HG02870 (cell line): ENCODE data around the gene GLRA1.
A peak's percentile ranks its signal among the peaks of the same experiment; 100 is the strongest.
"Not testable (repeated sequence)": the region's sequence is repeated elsewhere in the genome, so short reads cannot be mapped to it uniquely, and the experiment has no call there.

ENCODE experiments used
- ATAC-seq: cut with Tn5 transposase; IDR thresholded peaks from one replicate; pipeline ENCODE4 v1.9.1; 2021; ENCODE audit warnings: mild to moderate bottlenecking, moderate library complexity; ENCODE audit not compliant: unreplicated experiment

GLRA1 gene

DNA sequence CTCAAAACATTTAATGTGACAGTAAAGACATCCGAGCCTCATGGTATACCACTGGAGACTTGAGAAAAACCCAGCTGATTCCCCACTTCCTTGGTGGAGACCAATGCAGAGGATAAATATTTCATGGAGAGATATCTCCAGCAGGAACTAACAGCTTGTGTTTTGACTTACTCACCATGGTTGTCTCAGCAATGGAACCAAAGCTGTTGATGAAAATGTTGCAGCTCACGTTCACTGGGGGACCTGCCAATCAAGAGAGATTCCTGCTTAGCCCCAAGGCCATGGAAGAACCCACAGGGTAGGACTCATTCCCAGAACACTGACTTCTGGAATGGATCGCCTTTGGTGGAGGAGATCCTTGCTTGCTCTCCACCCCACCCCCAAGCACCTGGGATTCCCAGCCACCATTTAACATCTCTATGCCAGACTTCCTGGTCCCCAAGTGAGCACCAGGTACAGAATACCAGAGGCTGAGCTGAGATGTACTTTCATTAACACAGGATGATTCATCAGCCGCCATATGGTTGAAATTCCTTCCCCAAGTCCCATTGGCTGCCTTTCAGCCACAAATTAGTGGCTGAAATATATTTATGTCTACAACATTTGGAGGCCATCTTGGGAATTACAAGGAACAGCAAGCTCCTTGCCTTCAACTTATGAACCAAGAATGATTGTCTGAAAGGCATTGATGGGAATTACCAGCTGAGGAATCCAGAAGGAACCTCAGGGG, 37.9 kb downstream of the GLRA1 start:
- no peak for ATAC-seq

DNA sequence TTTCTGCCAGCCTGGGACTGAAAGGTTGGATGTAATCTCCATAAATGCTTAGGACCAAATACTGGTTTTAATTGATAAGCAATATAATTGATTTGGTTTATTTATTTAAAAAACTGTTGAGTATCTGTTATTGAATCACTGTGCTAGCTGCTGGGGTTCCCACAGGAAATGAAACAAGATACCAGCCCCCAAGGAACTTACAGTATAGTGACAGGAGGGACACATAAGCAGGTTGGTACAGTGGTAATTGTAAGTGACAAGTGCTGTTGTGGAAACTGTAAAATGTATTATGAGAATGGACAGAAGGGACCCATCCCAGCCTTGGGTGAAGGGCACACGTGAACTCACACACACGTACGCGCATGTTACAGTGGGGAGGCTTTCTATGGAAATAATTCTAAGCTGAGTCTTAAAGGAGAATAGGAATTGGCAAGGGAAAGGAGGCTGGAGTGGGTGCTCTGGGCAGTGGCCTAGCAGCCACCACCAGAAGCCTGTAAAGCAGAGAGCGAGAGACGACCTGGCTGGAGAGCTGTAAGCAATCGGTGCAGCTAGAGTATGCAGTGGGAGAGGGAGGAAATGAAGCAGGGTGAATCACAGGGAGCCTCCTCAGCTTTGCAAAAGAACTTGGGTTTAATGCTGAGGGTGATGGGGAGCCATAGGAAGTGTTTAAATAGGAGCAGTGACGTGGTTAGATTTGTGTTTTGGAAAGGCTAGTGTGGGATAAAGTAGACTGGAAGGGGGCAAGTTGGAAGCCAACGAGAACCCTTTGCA, 39.3 kb downstream of the GLRA1 start:
- ATAC-seq, result peak; percentile 50

DNA sequence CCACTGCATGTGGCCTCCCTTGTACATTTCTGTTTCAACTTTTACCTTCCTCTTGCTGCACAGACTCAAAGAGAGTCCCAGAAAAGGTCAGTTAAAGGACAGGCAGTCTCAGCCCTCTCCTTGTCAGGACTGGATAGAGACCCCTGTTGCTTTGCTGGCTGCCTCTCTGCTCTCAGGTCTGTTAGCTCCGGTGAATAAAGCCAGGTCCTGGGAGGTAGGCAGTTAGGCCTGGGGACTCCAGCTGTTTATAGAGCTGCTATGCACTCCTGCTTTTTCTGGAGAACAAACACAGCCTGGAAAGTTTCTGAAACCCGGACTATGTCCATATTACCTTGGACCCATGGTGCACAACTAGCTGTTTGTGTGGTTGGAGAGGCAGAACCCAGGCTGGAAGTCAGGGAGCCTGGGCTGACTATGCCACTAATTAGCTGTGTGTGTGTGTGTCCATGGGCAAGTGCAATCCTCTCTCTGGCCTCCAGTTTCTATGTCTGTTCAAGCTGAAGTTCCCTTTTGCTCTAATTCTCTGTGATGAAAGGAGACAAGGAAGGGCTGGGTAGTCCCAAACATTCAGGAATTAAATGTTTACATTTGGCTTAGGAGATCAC, 42.9 kb downstream of the GLRA1 start:
- ATAC-seq, result no peak

DNA sequence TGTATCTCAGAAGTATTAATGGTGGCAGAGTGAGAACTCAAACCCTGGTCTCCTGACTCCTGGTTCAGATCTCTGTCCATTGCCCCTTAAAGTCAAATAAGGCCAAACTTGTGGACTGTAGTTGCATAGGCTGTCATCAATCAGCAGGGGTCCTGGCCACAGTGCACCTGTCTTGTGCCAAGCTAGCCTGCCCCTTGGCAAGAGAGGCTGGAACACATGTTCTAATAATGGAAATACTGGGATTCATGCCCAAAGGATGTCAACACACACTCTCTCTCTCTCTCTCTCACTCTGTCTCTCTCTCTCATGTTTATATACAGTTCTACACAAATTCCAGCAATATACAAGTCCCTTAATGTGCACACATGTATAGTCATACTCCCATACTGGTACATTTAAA, 44.3 kb downstream of the GLRA1 start:
- ATAC-seq, result no peak

DNA sequence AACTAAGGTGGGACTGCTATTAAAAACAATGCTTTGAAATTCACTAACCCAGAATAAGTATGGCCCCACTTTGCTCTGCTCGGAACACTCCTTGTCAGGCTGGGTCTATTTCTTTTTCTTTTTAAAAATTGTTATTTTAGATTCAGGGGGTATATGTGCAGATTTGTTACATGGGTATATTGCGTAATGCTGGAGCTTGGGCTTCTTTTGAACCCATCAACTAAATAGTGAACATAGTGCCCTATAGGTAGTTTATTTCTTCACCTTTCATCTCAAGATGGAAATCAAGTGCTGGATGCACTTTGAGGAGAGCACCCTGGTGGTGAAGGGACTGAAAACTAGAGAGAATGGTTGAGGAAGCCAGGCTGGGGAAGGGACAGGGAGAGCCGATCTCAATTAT, 51.0 kb downstream of the GLRA1 start:
- no peak for ATAC-seq

DNA sequence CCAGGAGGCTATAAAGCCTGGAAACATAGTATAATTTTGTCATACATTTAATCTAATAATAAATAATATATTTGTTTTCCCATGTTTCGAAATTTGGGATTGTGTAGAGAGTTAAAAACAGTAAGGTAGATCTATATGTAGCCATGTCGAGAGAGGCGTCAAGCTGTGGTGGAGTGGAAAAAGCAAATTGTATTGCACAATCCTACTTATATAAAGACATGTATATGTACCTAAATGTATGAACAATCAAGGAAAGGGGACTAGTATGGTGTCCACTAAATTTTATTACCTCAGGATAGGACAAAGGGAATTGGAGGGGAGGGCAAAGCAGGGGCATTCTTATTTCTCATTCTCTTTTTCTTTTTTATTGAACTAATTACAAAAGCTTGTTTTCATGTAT, 52.0 kb downstream of the GLRA1 start:
- no peak for ATAC-seq

DNA sequence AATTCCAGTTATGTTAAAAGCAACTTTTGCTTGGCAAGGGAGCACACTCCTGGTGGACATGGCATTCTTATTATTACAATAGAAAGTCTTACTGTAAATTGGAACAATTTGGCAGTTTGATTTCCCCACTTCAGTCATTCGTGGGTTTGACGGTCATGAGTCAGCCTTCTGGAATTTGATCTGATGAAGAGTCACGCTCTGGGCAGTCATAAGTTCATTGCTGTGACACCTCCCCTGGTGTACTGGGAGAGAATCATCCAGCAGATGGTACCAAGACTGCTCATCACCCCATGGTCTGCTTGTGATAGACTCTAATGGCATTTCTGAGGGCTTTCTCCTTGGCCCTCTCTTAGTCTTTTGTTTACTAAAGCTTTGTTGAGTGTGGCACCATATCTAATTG, 53.8 kb downstream of the GLRA1 start:
- no peak for ATAC-seq

DNA sequence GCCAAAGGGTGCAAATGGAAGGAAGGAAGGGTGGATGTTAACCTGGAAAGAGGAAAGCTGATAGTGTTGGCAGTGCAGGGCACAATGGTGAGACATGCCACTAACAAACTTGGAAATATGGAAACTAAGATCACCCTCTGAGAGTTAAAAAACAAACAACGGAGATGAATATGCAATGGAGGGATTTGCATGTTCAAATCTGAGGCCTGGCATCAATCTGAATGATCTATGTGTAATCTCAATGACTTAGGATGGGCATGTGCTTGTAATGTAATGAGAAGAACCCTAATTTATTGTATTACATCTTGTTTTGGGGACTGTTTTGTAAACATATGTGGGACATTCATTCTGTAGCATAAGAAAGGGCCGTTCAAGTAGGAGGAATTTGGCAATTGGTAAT, 54.4 kb downstream of the GLRA1 start:
- ATAC-seq, result no peak

DNA sequence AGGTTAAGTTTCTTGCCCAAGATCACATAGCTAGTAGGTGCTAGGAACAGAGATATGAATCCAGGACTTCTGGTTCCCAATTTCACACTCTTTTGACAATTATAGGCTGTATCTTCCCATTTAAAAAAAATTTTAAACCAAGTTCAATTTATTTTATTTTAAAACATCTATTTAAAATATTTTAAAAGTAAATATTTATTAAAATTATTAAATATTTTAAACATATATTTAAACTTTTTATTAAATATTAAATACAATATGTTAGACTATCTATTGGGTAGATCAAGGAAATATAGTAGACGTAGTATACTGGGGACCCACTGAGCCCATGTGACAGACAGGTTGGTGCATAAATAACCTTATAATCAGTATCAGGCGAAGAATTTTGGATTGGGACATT, 54.8 kb downstream of the GLRA1 start:
- no peak for ATAC-seq

DNA sequence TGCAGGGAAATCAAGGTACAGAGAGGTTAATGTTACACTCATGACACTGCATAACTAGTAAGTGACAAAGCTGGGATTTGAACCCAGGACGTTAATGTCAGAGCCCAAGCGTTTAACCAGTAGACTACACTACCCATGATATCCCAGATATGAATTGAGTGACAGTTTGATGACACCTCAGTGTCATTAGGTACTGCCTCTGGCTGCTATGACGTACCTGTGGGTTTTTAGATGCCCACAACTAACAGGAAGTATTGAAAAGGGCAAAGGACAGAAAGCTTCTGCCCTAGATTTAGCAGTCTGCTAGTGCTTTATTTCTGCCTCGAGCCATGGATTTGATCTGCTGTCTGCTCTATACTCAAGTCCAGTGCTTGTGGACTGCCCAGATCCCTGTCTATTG, 56.2 kb downstream of the GLRA1 start:
- no peak for ATAC-seq

DNA sequence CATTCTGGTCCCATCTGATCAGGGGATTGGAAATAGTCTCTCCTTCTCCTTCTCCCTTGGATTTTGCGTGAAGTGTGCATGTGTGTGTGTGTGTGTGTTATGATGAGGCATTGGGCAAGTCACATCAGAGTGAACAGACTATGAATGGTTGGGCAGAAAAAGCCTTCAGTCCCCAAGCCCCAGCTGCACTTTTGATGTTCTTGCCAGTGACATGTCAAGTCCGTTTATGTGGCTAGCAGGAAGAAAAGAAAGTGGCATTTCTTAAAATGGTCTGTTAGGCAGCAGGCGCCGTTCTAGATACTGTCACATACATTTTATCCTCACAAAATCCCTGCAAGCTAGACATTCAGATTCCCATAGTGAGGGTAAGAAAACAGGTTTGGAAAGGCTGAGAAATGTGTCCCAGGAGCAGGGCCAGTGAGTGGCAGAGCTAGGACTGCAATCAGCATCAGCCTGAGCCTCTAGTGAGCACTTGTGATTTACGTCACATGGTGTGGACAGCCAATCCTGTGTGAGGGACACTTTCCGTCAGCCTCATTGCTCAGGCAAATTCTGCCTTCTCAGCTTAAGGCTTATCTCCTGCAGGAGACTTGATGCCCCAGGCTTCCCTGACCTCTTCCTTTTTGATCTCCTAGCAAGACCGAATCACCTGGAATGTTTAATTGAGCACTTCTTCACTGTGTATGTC, 60.4 kb downstream of the GLRA1 start:
- ATAC-seq, result no peak

DNA sequence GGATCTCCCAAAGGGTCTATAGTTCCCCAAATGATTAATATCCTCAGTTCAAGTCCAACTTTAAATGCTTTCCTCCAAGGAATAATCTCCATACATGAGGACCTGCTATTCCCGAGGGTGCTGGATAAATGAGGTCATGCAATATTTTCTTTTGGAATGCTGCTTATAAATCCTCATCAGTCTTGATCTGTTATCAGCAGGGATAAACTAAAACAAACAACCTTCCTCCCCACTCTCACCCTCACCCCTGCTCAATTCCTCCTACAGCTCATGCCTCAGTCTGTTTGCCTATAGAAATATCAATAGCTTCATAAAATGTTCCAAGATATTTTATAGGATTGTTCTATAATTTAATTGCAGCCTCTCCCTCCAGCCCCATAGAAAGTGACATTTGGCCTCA, 61.1 kb downstream of the GLRA1 start:
- no peak for ATAC-seq

DNA sequence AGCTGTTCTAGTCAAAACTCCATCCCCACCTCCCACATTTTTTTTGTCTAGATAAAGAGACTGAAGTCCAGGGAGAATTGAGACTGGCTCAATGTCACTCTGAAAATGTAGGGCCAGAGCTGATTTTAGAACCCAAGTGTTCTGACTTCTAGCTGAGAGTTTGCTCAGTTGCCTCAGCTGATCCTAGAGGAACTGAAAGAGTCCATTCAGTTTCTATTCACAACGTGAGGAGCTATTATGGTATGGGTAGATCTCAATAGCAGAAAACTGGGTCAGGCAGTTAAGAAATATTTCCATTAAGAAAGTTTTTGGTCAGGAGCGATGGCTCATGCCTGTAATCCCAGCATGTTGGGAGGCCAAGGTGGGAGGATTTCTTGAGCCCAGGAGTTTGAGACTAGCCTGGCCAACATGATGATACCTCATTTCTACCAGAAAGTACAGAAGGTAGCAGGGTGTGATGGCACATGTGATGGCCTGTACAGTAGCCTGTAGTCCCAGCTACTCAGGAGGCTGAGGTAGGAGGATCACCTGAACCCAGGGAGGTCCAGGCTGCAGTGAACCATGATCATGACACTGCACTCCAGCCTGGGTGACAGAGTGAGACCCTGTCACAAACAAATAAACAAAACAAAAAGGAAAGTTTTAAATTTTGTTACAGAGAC, 61.7 kb downstream of the GLRA1 start:
- peak; percentile 68 for ATAC-seq

DNA sequence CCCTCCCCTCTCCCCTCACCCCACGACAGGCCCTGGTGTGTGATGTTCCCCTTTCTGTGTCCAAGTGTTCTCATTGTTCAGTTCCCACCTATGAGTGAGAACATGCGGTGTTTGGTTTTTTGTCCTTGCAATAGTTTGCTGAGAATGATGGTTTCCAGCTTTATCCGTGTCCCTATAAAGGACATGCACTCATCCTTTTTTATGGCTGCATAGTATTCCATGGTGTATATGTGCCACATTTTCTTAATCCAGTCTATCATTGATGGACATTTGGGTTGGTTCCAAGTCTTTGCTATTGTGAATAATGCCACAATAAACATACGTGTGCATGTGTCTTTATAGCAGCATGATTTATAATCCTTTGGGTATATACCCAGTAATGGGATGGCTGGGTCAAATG, 63.8 kb downstream of the GLRA1 start:
- ATAC-seq, result not testable (repeated sequence)

DNA sequence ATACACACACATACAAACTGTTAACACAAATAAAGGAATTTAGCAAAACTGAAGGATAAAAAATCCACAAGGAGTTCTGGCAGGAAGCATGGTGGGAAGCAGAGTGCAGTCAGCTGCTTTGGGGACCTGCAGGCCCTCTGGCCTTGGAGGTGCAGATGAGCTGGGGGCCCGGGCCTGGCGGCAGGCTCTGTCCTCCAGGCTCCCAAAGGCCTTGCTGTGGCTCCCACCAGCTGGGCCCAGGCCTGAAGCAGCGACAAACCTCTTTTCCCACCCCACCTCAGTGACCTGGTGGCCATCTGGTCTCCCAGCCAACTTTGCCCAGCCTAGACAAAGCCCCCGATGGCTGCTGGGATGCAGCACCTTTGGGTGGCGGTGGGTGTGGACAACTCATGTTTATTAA, 67.8 kb downstream of the GLRA1 start:
- no peak for ATAC-seq

DNA sequence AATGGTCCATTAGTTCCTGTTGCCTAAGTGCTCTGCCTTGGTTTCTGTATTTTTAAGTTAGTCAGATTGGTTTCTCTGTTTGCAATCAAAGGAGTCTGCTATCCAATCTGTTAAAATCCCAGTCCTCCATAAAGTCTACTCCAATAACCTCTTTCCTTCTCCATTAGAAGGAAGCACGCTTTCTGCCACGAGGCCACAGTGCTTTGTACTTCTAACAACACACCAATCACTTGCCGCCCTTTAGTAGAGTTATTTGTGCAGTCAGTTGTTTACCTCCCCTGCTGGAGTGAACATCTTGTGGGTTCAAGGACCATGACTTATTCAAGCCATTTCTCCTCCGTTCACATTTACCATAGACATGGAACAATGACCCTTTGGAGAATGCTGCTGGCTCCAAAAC, 69.0 kb downstream of the GLRA1 start:
- no peak for ATAC-seq

DNA sequence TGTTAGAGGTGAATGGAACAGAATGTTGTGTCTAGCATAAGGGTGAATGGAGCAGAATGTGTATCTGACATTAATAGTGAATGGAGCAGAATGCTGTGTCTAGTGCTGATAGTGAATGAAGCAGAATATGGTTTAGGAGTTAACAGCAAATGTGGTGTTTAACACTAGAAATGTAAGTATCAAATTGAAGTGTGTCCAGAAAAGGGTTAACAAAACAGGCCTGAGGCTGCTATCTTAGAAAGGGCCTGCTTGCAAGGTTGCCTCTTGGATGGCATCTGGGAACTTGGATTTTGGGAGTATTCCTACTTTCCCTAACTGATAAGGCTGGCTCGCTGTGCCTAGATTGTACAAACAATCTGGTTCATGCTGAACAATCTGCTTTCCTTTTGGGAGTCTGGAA, 76.8 kb downstream of the GLRA1 start:
- ATAC-seq, result no peak

DNA sequence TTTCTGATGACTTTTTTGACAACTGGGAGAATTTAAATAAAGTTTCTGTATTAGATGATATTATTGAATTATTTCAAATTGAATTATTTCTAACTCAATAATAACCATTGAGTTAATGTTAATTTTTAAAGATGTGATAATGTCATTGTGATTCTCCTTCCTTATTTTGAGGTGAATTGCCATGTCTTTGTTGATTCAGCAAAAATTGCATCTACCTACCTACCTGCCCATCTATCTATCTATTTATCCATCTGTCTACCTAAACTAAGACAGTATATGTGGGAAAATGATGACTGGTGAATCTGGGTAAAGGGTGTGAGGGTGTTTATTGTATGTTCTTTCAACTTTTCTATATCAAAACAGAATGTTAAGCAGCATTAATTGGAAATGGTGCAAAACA, 77.9 kb downstream of the GLRA1 start:
- ATAC-seq, result no peak

DNA sequence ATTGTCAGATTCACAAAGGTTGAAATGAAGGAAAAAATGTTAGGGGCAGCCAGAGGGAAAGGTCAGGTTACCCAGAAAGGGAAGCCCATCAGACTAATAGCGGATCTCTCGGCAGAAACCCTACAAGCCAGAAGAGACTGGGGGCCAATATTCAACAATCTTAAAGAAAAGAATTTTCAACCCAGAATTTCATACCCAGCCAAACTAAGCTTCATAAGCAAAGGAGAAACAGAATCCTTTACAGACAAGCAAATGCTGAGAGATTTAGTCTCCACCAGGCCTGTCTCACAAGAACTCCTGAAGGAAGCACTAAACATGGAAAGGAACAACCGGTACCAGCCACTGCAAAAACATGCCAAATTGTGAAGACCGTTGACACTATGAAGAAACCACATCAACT, 91.8 kb downstream of the GLRA1 start:
- not testable (repeated sequence) for ATAC-seq

DNA sequence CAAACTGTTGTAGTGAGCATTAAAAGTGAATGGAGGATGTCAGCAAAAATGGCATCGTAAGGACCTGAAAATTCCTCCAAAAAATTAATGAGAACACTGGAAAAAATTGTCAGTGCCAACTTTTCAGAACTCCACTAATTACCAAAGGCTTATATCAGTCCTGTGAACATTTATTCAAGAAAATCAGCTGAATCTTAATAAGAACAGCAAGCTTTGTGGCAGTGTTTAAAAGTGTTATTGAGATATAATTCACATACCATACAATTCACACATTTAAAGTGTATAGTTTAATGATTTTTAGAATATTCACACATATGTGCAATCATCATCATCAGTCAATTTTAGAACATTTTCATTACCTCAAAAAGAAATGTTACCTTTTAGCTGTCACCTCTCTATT, 95.3 kb downstream of the GLRA1 start:
- no peak for ATAC-seq

DNA sequence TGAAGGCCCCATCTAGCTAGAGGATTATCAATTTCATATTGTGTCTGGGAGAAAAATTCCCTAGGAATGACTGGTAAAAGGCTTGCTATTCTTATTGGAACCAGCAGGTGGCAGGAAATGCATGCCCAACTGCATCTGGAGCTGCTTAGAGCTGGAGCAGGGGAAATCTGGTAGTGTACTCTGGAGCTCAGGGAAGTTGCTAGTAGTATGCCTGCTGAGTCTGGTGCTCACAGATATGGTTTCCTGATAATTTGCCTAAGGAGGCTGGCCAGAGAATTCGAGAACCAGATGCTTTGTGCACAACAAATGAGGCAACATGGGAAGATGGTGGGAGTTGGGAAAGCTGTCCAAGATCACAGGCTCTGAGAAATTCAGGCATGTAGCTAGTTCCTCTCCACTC, 99.2 kb downstream of the GLRA1 start:
- peak; percentile 59 for ATAC-seq
